ENCODE measurements around the gene CABLES2. TPM values are rescaled to one million over a fixed set of nuclear protein-coding genes. Genes with fewer than 3 reads are reported as not detected.

Gene CABLES2
- total and polyA plus RNA-seq, 2 of the 4 experiments (the other 2 are of a cell fraction), result 1.4 to 5.1 TPM

DNA sequence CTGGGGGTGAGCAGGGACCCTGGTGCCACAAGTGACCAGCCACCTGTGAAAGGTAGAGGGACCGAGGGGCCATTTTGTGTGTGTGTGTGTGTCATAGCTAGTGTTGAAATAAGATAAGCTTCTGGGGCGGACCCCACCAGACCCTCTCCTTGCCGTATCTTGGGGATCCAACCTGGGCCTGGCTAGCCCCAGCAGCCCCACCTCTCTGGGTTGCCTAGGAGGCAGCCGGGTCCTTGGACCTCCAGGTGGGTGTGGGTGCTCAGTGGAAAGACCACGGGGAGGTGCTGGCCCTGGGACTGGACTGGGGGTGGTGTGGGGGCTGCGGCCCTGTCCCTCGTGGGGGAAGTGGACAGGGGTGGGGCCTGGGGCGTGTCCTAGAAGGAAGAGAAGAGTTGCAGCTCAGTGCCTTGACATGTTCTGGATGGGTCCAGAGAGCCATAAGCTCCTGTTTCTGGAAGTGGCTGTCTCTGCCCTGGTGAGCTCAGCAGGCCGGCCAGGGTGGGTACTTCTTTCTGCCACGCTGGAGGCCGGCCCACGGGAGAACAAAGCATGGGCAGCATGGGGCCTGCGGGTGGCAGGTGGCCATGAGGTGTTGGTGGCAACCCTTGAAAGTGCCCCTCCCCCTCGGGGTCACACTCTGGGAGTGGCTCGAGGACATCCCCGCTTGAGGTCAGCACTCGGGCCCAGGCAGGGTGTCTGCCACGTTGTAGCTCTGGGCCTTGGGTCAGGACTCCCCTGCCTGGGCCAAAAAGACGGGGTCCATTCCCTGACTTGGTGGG is 11.8 kb upstream of the CABLES2 start:
- no peak overlapping the region for H2AK9ac ChIP-seq (replicated peaks; ENCODE audit: low read depth, low read length, poor library complexity)
- no peak overlapping the region for H4K91ac ChIP-seq (ENCODE audit: insufficient read depth, low read depth, low read length)
- no TSS peak for BruUV-seq (replicated peaks)
- dilution Hi-C loops (cut with HindIII; ENCODE audit: low sequenced_read_pairs, unreplicated experiment) (no loop called here), intact Hi-C loops (cut with micrococcal nuclease) (no loop called here), in situ Hi-C loops (cut with MboI; ENCODE audit: low sequenced_read_pairs) (no loop called here)
- ChIA-PET CTCF (no interaction called here), POLR2A (ENCODE audit: unreplicated experiment) (no interaction called here)
- H2AK5ac ChIP-seq (ENCODE audit: low read depth, low read length), result no peak overlapping the region
- ATAC-seq (ENCODE audit: low read depth), result no peak
- H3K56ac ChIP-seq (ENCODE audit: extremely low read depth, insufficient read depth, low read length), result no peak overlapping the region
- H3K9ac ChIP-seq (ENCODE audit: low read depth, low read length), result no peak overlapping the region
- peaks cover 6% of the 10 kb centered on the region; the same call in 1 of the 2 replicates for H3K9me1 ChIP-seq (ENCODE audit: insufficient read depth, low read length)
- H2BK15ac ChIP-seq (ENCODE audit: low read depth, low read length), result no peak overlapping the region
- H3K4me2 ChIP-seq (ENCODE audit: low read depth, low read length), result no peak overlapping the region
- H2BK5ac ChIP-seq (ENCODE audit: low read depth, low read length, poor library complexity, severe bottlenecking), result no peak overlapping the region
- peaks cover 12% of the 10 kb centered on the region; the same call in 1 of the 2 replicates for H3K27me3 ChIP-seq (ENCODE audit: control insufficient read depth, insufficient read depth, low read length)
- TF ChIP-seq BHLHE40 (IDR thresholded peaks at IDR 0.05; ENCODE audit: low read depth, low read length) (no peak), RAD21 (IDR thresholded peaks at IDR 0.05; ENCODE audit: low read length) (no peak), FOS (IDR thresholded peaks at IDR 0.05; ENCODE audit: low read depth, low read length) (no peak), MXI1 (IDR thresholded peaks at IDR 0.05; ENCODE audit: borderline replicate concordance, low read depth, low read length) (no peak), NFE2L2 (IDR thresholded peaks at IDR 0.05; ENCODE audit: low read depth, low read length) (no peak), SMC3 (IDR thresholded peaks at IDR 0.05; ENCODE audit: low read depth, low read length) (no peak), RCOR1 (IDR thresholded peaks at IDR 0.05; ENCODE audit: insufficient replicate concordance, low read length) (no peak), CHD1 (IDR thresholded peaks at IDR 0.05; ENCODE audit: low read depth, low read length) (no peak)
- TF ChIP-seq, protein P1, sequence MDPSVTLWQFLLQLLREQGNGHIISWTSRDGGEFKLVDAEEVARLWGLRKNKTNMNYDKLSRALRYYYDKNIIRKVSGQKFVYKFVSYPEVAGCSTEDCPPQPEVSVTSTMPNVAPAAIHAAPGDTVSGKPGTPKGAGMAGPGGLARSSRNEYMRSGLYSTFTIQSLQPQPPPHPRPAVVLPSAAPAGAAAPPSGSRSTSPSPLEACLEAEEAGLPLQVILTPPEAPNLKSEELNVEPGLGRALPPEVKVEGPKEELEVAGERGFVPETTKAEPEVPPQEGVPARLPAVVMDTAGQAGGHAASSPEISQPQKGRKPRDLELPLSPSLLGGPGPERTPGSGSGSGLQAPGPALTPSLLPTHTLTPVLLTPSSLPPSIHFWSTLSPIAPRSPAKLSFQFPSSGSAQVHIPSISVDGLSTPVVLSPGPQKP (IDR thresholded peaks at IDR 0.05; ENCODE audit: borderline replicate concordance, low read depth, low read length), result no peak
- TF ChIP-seq, protein P2, sequence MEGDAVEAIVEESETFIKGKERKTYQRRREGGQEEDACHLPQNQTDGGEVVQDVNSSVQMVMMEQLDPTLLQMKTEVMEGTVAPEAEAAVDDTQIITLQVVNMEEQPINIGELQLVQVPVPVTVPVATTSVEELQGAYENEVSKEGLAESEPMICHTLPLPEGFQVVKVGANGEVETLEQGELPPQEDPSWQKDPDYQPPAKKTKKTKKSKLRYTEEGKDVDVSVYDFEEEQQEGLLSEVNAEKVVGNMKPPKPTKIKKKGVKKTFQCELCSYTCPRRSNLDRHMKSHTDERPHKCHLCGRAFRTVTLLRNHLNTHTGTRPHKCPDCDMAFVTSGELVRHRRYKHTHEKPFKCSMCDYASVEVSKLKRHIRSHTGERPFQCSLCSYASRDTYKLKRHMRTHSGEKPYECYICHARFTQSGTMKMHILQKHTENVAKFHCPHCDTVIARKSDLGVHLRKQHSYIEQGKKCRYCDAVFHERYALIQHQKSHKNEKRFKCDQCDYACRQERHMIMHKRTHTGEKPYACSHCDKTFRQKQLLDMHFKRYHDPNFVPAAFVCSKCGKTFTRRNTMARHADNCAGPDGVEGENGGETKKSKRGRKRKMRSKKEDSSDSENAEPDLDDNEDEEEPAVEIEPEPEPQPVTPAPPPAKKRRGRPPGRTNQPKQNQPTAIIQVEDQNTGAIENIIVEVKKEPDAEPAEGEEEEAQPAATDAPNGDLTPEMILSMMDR (conservative IDR thresholded peaks at IDR 0.05; ENCODE audit: low read depth, low read length), result no peak
- H3K23ac ChIP-seq (ENCODE audit: low read depth, low read length), result no peak overlapping the region
- no peak overlapping the region for H3K4me3 ChIP-seq (ENCODE audit: insufficient read depth, low read depth, low read length)
- no peak overlapping the region for H3K27ac ChIP-seq (ENCODE audit: insufficient read depth, low read length)
- H2AFZ ChIP-seq (replicated peaks; ENCODE audit: low read length, poor library complexity), result no peak overlapping the region
- H3K9me3 ChIP-seq (ENCODE audit: control insufficient read depth, insufficient read depth, low read length), result no peaks in the 10 kb centered on the region
- 20% methylated on average over 1 of the region's 19 CpGs; no CpG with 5 or more reads in 1 of the 2 experiments for WGBS, 2 experiments (ENCODE audit: extremely low coverage in 2 of 2, insufficient read length in 1 of 2)
- no peak overlapping the region for H4K8ac ChIP-seq (ENCODE audit: low read depth in 2 of 2, low read length in 2 of 2)
- H3K4ac ChIP-seq (ENCODE audit: low read depth, low read length), result no peak overlapping the region
- H3K14ac ChIP-seq (replicated peaks; ENCODE audit: low read depth, low read length), result no peak overlapping the region
- no peaks in the 10 kb centered on the region for H3K79me1 ChIP-seq (ENCODE audit: low read depth in 1 of 2, low read length in 2 of 2)
- no peak overlapping the region for H2BK120ac ChIP-seq (ENCODE audit: low read depth, low read length)
- H2BK20ac ChIP-seq (ENCODE audit: low read depth, low read length), result no peak overlapping the region
- no peaks in the 10 kb centered on the region; the same call in 1 of the 2 replicates for H4K20me1 ChIP-seq (ENCODE audit: insufficient read depth, low read length)
- H3K36me3 ChIP-seq (ENCODE audit: control insufficient read depth, insufficient read depth, low read length), result no peaks in the 10 kb centered on the region
- no peak for DNase-seq
- no peak overlapping the region for H3K18ac ChIP-seq (ENCODE audit: low read depth, low read length)
- no peak overlapping the region for H4K5ac ChIP-seq (ENCODE audit: low read depth, low read length)
- no peaks in the 10 kb centered on the region for H3K4me1 ChIP-seq (ENCODE audit: control insufficient read depth, insufficient read depth, low read length)

Measured in IMR-90 (cell line).